ENCODE data around the gene PER2.

The PER2 gene

DNA sequence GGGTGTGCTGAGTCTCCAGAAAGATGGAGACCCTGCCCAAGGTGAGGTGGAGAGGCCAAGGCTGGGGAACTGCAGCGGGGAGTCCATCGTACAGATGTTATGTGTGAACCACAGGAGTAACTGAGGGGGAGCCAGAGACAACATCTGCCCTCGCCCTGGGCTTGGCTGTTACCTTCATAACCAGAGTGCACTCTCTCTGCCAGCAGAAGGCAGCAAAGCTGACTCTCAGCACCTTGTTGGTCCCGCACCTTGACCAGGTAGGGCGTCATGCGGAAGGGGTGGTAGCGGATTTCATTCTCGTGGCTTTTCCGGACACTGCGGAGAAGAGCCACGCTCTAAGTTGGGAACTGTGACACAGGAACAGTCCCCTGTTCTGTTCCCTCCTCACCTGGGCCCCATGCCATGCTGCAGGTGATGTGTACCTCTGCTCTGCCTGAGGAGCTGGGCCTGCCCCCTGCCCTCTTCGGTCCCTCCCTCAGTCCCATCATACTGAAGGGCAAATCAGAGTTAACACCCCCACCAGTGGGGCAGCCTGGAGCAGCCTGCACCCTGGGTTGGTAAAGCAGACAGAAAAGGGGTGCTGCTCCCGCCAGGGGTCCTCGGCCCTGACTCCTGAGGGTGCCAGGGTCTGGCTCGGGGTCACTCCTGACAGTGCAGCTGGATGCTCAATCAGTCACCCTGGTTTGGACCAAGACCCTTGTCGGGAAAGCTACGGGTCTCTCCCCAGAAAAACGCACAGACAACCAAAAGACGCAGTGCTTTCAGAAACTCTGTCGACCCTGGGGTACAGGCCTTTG lies 20.3 kb downstream of the PER2 start:
- Histone ChIP-seq H3K9me2 (replicated peaks; ENCODE audit: control insufficient read depth, low read length) (no peaks in the 10 kb centered on the region), H3F3A (ENCODE audit: control insufficient read depth, insufficient read depth) (peaks cover 2% of the 10 kb centered on the region; the same call in 1 of the 2 replicates), H3K36me3 (ENCODE audit: control insufficient read depth, low read length) (peaks cover 38% of the 10 kb centered on the region), H4K20me1 (ENCODE audit: control insufficient read depth, insufficient read depth, low read depth, low read length) (no peaks in the 10 kb centered on the region), H3K27ac (ENCODE audit: low read depth, low read length) (no peak overlapping the region), H3K4me1 (ENCODE audit: control insufficient read depth, low read length) (peaks cover 17% of the 10 kb centered on the region), H3K4me2 (ENCODE audit: low read length) (no peak overlapping the region), H3K79me2 (ENCODE audit: control insufficient read depth, low read length) (no peaks in the 10 kb centered on the region), H3K4me3 (ENCODE audit: low read length) (no peak overlapping the region), H3K27me3 (ENCODE audit: control insufficient read depth, low read length) (no peaks in the 10 kb centered on the region), H3K9me3 (ENCODE audit: control insufficient read depth, insufficient read depth, low read length) (no peaks in the 10 kb centered on the region)
- TF ChIP-seq EZH2phosphoT487 (IDR thresholded peaks at IDR 0.05; ENCODE audit: borderline replicate concordance, low read length) = no peak
- TF ChIP-seq, protein P1, sequence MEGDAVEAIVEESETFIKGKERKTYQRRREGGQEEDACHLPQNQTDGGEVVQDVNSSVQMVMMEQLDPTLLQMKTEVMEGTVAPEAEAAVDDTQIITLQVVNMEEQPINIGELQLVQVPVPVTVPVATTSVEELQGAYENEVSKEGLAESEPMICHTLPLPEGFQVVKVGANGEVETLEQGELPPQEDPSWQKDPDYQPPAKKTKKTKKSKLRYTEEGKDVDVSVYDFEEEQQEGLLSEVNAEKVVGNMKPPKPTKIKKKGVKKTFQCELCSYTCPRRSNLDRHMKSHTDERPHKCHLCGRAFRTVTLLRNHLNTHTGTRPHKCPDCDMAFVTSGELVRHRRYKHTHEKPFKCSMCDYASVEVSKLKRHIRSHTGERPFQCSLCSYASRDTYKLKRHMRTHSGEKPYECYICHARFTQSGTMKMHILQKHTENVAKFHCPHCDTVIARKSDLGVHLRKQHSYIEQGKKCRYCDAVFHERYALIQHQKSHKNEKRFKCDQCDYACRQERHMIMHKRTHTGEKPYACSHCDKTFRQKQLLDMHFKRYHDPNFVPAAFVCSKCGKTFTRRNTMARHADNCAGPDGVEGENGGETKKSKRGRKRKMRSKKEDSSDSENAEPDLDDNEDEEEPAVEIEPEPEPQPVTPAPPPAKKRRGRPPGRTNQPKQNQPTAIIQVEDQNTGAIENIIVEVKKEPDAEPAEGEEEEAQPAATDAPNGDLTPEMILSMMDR (IDR thresholded peaks at IDR 0.05; ENCODE audit: low read depth, low read length, poor library complexity, severe bottlenecking) = no peak

DNA sequence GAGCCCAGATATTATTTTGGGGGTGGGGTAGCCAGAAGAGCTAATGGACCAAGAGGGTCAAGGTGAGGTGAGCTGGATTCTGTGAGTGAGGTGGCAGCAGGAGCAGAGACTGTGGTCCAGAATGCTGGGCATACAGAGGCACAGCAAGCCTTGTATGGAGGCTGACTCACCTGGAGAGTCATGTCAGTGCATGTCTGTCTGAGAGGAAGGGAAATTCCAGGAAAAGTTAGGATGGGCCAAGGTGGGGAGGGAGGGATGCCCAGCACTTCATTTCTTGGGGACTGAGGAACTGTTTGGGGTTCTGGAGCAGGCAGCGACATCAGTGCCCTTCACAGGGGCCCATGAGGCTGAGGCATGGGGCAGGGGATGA lies 21.1 kb downstream of the PER2 start:
- H3K9me3 ChIP-seq (ENCODE audit: control insufficient read depth, insufficient read depth, low read length) = no peaks in the 10 kb centered on the region
- H3F3A ChIP-seq (ENCODE audit: control insufficient read depth, insufficient read depth) = peaks cover 2% of the 10 kb centered on the region; the same call in 1 of the 2 replicates
- no peaks in the 10 kb centered on the region for H3K9me2 ChIP-seq (replicated peaks; ENCODE audit: control insufficient read depth, low read length)
- TF ChIP-seq, protein P1 (IDR thresholded peaks at IDR 0.05; ENCODE audit: low read depth, low read length, poor library complexity, severe bottlenecking) = no peak
- TF ChIP-seq EZH2phosphoT487 (IDR thresholded peaks at IDR 0.05; ENCODE audit: borderline replicate concordance, low read length) = no peak
- H3K4me2 ChIP-seq (ENCODE audit: low read length) = no peak overlapping the region
- no peaks in the 10 kb centered on the region for H3K79me2 ChIP-seq (ENCODE audit: control insufficient read depth, low read length)
- no peak overlapping the region for H3K4me3 ChIP-seq (ENCODE audit: low read length)
- peaks cover 38% of the 10 kb centered on the region for H3K36me3 ChIP-seq (ENCODE audit: control insufficient read depth, low read length)
- no peaks in the 10 kb centered on the region for H4K20me1 ChIP-seq (ENCODE audit: control insufficient read depth, insufficient read depth, low read depth, low read length)
- no peaks in the 10 kb centered on the region for H3K27me3 ChIP-seq (ENCODE audit: control insufficient read depth, low read length)
- no peak overlapping the region for H3K27ac ChIP-seq (ENCODE audit: low read depth, low read length)
- H3K4me1 ChIP-seq (ENCODE audit: control insufficient read depth, low read length) = peaks cover 17% of the 10 kb centered on the region

DNA sequence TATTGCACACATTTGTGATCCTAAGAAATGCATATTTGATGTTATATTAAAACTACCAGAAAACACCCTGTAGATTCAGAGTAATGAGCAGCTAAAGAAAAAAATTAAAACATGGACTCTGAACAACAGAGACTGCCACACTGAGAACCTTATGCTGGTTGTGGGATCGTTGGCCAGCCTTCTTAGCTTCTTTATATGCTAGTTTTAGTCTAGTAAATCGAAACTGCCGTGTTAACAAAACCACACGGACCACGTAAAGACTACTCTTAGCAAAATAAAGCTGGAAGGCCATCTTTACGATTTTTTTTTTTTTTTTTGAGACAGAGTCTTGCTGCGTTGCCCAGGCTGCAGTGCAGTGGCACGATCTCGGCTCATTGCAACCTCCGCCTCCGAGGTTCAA lies 22.8 kb downstream of the PER2 start:
- H3K9me3 ChIP-seq (ENCODE audit: control insufficient read depth, insufficient read depth, low read length) = no peaks in the 10 kb centered on the region
- no peaks in the 10 kb centered on the region for H3K9me2 ChIP-seq (replicated peaks; ENCODE audit: control insufficient read depth, low read length)
- peaks cover 17% of the 10 kb centered on the region for H3K4me1 ChIP-seq (ENCODE audit: control insufficient read depth, low read length)
- TF ChIP-seq, protein P1 (IDR thresholded peaks at IDR 0.05; ENCODE audit: low read depth, low read length, poor library complexity, severe bottlenecking) = no peak
- TF ChIP-seq EZH2phosphoT487 (IDR thresholded peaks at IDR 0.05; ENCODE audit: borderline replicate concordance, low read length) = no peak
- H3F3A ChIP-seq (ENCODE audit: control insufficient read depth, insufficient read depth) = peaks cover 2% of the 10 kb centered on the region; the same call in 1 of the 2 replicates
- peaks cover 38% of the 10 kb centered on the region for H3K36me3 ChIP-seq (ENCODE audit: control insufficient read depth, low read length)
- H3K27ac ChIP-seq (ENCODE audit: low read depth, low read length) = no peak overlapping the region
- H4K20me1 ChIP-seq (ENCODE audit: control insufficient read depth, insufficient read depth, low read depth, low read length) = no peaks in the 10 kb centered on the region
- H3K4me3 ChIP-seq (ENCODE audit: low read length) = no peak overlapping the region
- no peak overlapping the region for H3K4me2 ChIP-seq (ENCODE audit: low read length)
- H3K27me3 ChIP-seq (ENCODE audit: control insufficient read depth, low read length) = no peaks in the 10 kb centered on the region
- no peaks in the 10 kb centered on the region for H3K79me2 ChIP-seq (ENCODE audit: control insufficient read depth, low read length)
